Measurements from ENCODE around the gene TNIK. TPM values are rescaled to one million over a fixed set of nuclear protein-coding genes. Genes with fewer than 3 reads are reported as not detected.

Gene TNIK
- total RNA-seq, 1 donor from 2014 or later, result 3.0 TPM

DNA sequence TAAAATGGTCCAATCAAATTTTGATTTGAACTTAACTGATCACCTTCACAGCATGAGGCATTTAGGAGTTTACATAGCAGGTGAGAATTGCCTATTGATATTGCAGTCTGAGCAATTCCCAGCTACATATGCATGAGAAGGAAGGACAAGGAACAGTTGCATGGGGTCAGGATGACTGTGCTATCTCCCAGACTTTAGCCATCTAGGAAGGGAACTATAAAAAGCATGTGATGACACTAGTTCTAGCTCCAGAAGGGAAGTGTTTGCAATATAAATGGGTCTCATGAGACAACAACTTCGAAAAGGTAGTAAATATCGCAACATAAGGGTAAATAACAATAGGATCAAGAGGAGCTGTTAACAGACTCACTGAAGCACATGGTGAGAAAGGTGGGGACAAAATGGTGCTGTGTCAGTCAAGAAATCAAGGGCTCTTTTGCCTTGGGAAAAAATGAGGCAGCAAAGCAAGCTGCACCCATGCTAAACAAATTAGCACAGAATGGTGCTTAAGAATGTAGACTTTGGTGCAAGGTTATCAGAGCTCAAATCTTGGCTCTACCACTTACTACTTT is 343.3 kb downstream of the TNIK start:
- ATAC-seq, result no peak

DNA sequence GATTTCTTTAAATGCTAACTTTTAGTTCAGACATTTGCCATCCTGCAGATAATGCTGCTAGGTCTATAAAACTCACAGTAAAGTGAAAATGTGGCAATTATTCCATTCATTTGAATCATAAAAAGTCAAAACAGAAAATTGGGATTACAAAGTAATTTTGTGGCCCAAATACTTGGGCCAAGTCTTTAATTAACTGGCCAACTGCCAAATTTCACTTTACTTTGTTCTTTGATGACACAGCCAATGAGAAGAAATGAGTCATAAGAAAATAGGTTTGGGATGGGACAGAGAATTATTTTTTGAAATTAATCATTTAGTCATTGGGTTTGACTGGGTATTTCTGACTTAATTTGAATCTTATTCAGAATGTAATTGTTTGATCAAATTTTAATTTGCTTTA is 343.8 kb downstream of the TNIK start:
- no peak for ATAC-seq

DNA sequence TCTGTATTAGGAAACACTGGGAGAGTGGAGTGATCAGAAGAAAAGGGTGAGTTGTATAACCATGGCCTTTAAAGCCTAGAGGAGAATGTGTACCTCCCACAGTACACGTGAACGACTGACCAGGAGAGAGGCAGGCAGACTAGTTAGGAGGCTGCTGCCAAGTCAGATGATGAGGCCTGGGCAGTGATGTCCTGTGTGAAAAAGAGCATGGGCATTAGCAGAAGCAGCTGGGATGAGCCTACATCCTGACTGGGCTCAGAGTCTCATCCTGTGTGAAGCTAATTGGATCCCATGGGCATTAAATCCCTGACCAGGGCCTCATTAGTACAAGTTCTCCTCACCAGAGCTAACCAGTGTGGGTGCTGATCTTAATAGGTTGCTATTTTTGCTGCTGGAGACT is 344.5 kb downstream of the TNIK start:
- ATAC-seq, result no peak

GRCh38 chr3:171113716-171114115 is 346.5 kb downstream of the TNIK start:
- no peak for ATAC-seq

DNA sequence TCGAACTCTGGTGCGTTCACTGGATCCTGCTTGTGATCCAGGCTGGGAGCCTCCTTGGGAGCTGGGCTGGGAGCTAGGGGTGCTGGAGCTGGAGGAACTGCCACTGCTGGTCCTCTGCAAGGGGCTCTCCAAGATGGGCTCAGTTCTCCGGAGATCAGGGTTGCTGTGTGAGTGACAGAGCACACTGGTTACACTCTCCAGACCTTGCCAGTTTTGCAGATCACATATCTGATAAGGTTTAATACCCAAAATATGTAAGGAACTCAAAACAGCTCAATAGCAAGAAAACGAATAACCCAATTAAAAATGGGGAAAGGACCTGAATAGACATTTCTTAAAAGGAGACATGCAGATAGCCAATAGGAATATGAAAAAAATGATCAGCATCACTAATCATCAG is 349.5 kb downstream of the TNIK start:
- ATAC-seq, result no peak

GRCh38 chr3:171108066-171108465 is 352.1 kb downstream of the TNIK start:
- ATAC-seq, result no peak

- ATAC-seq, result no peak
Measured at GRCh38 chr3:171103185-171103584, 357.0 kb downstream of the TNIK start.

- no peak for ATAC-seq
Measured at GRCh38 chr3:171101982-171102641, 358.1 kb downstream of the TNIK start.

- no peak for ATAC-seq
Measured at GRCh38 chr3:171099911-171100310, 360.3 kb downstream of the TNIK start.

DNA sequence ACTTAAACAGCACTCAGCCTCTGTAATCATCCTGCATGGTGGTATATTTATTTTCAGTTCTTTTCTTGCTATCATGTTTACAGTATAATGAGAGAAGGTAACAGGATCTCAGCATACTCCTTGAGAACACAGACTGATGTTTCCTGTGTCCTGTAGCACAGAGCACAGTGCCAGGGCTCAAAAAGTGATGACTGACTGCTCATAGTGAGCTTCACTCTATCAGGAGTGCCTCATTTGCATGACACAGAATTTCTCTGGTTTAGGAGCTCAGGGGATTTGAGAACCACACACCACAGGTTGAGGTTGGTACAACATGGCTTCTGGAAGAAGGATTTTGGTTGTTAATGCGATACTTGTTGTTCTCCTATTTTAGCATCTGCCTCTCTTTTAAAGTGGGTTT is 365.1 kb downstream of the TNIK start:
- ATAC-seq, result no peak

GRCh38 chr3:171094411-171094810 is 365.8 kb downstream of the TNIK start:
- ATAC-seq, result no peak

- ATAC-seq, result no peak
Measured at GRCh38 chr3:171093462-171093861, 366.7 kb downstream of the TNIK start.

DNA sequence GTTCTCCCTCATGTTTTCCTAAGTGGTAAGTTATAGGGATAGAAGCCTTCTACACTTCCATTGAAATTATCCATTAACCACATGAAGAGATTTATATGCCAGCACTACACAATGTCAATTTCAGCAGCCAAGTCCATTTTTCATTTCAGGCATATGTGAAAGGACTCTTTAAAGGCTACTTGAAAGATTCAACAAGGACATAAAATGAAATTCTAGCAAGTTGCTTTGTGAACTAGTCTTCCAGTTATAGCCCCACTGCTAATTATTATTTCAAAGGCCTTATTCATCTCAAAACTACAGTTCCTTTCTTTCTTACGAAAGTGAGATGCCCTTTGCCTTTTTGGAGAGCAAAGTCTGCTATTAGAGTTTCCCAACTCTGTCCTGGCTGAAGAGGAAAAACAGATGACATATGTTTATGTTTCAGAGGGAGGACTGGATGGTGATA is 367.7 kb downstream of the TNIK start:
- ATAC-seq, result no peak

DNA sequence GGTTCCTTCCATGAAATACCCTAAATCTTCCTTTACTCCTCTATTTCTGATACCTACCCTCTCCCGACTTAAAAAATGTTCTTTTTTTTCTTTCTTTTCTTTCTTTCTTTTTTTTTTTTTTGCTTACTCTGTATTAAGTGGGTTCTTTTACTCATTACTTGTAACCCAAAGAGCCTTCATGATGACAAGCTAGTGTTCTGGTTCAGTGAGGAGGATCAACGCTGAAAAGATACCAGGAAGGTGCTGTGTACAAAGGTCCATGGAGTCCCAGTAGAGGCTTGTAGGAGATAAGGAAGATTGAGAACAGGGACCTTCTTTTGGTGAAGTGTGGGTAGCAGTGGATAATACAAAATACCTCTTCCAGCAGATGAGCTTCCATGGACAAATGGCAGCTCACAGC is 369.9 kb downstream of the TNIK start:
- ATAC-seq, result no peak

- ATAC-seq, result peak; percentile 83
Measured at GRCh38 chr3:171088964-171089754, 371.0 kb downstream of the TNIK start.

DNA sequence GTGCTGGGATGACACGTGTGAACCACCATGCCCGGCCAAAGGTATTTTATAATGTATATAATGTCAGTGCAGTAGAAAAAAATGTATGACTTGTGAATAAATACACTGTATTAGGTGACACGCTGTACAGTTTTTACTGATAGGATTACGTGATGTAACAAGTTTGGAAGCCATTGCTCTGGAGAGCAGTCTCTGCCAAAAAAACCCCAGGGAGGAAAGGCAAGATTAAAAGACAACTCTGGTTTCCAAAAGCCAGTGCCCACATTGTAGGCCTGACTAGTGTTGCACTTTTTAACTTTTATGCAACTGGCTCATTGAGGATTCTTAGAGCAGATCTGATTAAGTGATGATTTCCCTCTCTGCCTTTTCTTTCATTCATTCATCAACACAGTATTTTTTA is 371.7 kb downstream of the TNIK start:
- ATAC-seq, result no peak

GRCh38 chr3:171086914-171087313 is 373.3 kb downstream of the TNIK start:
- ATAC-seq, result no peak

GRCh38 chr3:171077261-171077660 is 382.9 kb downstream of the TNIK start:
- ATAC-seq, result no peak

DNA sequence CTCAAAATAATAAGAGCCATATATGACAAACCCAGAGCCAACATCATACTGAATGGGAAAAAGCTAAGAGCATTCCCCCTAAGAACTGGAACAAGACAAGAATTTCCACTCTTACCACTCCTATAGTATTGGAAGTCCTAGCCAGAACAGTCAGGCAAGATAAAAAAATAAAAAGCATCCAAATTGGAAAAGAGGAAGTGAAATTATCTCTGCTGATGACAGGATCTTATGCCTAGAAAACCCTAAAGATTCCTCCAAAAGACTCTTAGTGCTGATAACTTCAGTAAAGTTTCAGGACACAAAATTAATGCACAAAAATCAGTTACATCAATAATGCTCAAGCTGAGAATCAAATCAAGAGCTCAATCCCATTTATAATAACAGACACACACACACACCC is 387.8 kb downstream of the TNIK start:
- ATAC-seq, result no peak

GRCh38 chr3:171068658-171069057 is 391.5 kb downstream of the TNIK start:
- ATAC-seq, result no peak

GRCh38 chr3:171066206-171066605 is 394.0 kb downstream of the TNIK start:
- ATAC-seq, result no peak

DNA sequence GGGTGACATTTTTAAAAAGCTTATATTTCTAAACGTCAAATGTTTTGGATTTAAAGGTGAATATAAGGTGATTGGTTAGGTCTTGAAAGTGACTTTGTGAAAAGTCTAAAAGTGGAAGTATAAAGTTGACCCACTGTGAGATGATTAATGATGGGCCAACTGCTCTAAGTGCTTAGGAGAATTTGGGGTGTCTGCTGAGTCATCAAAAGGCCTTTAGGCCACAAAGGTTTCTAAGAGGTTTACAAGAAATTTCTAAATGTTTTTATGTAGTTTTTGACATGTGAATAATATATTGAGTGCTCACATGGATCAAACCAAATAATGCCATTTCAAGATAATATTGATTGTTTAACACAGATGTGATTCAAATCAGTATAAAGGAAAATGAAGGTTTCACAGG is 394.5 kb downstream of the TNIK start:
- no peak for ATAC-seq

DNA sequence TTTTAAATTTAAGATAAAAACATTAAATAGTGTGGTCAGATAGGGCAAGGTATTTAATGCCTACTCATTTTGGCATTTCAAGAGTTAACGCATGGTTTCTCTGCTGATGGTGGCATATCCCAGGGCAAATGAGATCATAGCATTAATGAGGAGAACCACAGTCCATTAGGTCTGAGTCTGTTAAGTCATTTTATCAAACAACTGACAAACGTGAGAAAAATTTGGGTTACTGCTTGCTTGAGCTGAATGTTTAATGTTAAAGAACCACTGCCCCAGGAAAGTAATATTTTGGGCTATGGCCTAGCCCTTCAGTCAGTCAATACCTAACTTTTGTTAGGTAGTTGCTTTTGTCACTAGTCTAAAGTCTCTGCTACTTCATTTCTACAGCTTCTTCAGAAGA is 395.7 kb downstream of the TNIK start:
- ATAC-seq, result no peak

GRCh38 chr3:171061749-171062148 is 398.5 kb downstream of the TNIK start:
- ATAC-seq, result no peak

All from esophagus mucosa (tissue), 1 donor.